HEK293 (cell line): ENCODE data around the gene TRO.

Experiments
- HOXC10 ChIP-seq: sonication (generic); formaldehyde crosslinking; IDR thresholded peaks from 2 replicates; pipeline ENCODE4 v1.8.1; 2023; ENCODE audit warnings: mild to moderate bottlenecking, missing genetic modification reagents
- KLF16 ChIP-seq: fragments of 450-650 bp; formaldehyde crosslinking; IDR thresholded peaks from 2 replicates; pipeline ENCODE4 v1.5.1; 2017; ENCODE audit warnings: missing biosample characterization, missing genetic modification characterization
- PRDM2 ChIP-seq: fragments of 450-650 bp; formaldehyde crosslinking; IDR thresholded peaks from 2 replicates; pipeline ENCODE4 v1.5.1; 2016; ENCODE audit warnings: missing biosample characterization, missing genetic modification characterization, borderline replicate concordance
- YY1 ChIP-seq: fragments of 450-650 bp; formaldehyde crosslinking; IDR thresholded peaks from 2 replicates; pipeline ENCODE4 v1.5.1; 2018; ENCODE audit warnings: missing biosample characterization, missing genetic modification characterization
- ZBTB21 ChIP-seq: fragments of 450-650 bp; formaldehyde crosslinking; IDR thresholded peaks from 2 replicates; pipeline ENCODE4 v1.5.1; 2017; ENCODE audit warnings: missing biosample characterization, missing genetic modification characterization
- ZBTB49 ChIP-seq: fragments of 450-650 bp; formaldehyde crosslinking; IDR thresholded peaks from 2 replicates; pipeline ENCODE4 v1.5.1; 2016; ENCODE audit warnings: missing biosample characterization, missing genetic modification characterization, low read depth
- ZNF138 ChIP-seq: fragments of 450-650 bp; formaldehyde crosslinking; IDR thresholded peaks from 2 replicates; pipeline ENCODE4 v1.5.1; 2016; ENCODE audit warnings: missing biosample characterization, missing genetic modification characterization, borderline replicate concordance
- ZNF146 ChIP-seq: fragments of 450-650 bp; formaldehyde crosslinking; IDR thresholded peaks from 2 replicates; pipeline ENCODE4 v1.5.1; 2016; ENCODE audit warnings: missing biosample characterization, missing genetic modification characterization
- ZNF274 ChIP-seq, 2 experiments: fragments of 200-500 bp in 1 of 2; fragments of 450-650 bp in 1 of 2; sonication (Bioruptor generic) in 1 of 2; formaldehyde crosslinking in 1 of 2; IDR thresholded peaks; 2 replicates each; pipeline versions ENCODE4 v1.5.1 to v1.6.1; 2014 to 2016; ENCODE audit warnings: borderline replicate concordance in 1 of 2, inconsistent platforms in 1 of 2, low read length in 1 of 2, missing biosample characterization in 1 of 2, missing genetic modification characterization in 1 of 2
- ZNF335 ChIP-seq: fragments of 450-650 bp; formaldehyde crosslinking; conservative IDR thresholded peaks from 2 replicates; pipeline ENCODE4 v1.5.1; 2016; ENCODE audit warnings: missing biosample characterization, missing genetic modification characterization
- ZNF792 ChIP-seq: fragments of 450-650 bp; formaldehyde crosslinking; IDR thresholded peaks from 2 replicates; pipeline ENCODE4 v1.5.1; 2016; ENCODE audit warnings: missing biosample characterization, missing genetic modification characterization
- ZXDB ChIP-seq: fragments of 450-650 bp; formaldehyde crosslinking; IDR thresholded peaks from 2 replicates; pipeline ENCODE4 v1.5.1; 2016; ENCODE audit warnings: missing biosample characterization, missing genetic modification characterization
- TF ChIP-seq, protein P1 (sequence below): fragments of 450-650 bp; formaldehyde crosslinking; IDR thresholded peaks from 2 replicates; pipeline ENCODE4 v1.5.1; 2016; ENCODE audit warnings: missing biosample characterization, missing genetic modification characterization
- TF ChIP-seq, protein P2 (sequence below): sonication (generic); formaldehyde crosslinking; IDR thresholded peaks from 2 replicates; pipeline ENCODE4 v1.8.1; 2022; ENCODE audit warnings: mild to moderate bottlenecking, moderate library complexity, missing genetic modification reagents

- TF ChIP-seq ZNF335 (tag by site-specific recombination) (no peak), ZNF146 (tag by site-specific recombination) (no peak), KLF16 (tag by site-specific recombination) (no peak), ZBTB21 (no peak), YY1 (no peak), ZNF274 (IDR thresholded peaks at IDR 0.05; ENCODE audit: low read length) (no peak), ZNF274 (tag by site-specific recombination; IDR thresholded peaks at IDR 0.05; ENCODE audit: borderline replicate concordance) (no peak), PRDM2 (tag by site-specific recombination) (no peak), ZXDB (tag by site-specific recombination) (no peak), ZNF792 (tag by site-specific recombination) (no peak), ZNF138 (no peak), ZBTB49 (tag by site-specific recombination) (no peak), HOXC10 (CRISPR knock-in tag) (no peak)
- TF ChIP-seq, protein P1, sequence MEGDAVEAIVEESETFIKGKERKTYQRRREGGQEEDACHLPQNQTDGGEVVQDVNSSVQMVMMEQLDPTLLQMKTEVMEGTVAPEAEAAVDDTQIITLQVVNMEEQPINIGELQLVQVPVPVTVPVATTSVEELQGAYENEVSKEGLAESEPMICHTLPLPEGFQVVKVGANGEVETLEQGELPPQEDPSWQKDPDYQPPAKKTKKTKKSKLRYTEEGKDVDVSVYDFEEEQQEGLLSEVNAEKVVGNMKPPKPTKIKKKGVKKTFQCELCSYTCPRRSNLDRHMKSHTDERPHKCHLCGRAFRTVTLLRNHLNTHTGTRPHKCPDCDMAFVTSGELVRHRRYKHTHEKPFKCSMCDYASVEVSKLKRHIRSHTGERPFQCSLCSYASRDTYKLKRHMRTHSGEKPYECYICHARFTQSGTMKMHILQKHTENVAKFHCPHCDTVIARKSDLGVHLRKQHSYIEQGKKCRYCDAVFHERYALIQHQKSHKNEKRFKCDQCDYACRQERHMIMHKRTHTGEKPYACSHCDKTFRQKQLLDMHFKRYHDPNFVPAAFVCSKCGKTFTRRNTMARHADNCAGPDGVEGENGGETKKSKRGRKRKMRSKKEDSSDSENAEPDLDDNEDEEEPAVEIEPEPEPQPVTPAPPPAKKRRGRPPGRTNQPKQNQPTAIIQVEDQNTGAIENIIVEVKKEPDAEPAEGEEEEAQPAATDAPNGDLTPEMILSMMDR (tag by site-specific recombination), result no peak
- TF ChIP-seq, protein P2, sequence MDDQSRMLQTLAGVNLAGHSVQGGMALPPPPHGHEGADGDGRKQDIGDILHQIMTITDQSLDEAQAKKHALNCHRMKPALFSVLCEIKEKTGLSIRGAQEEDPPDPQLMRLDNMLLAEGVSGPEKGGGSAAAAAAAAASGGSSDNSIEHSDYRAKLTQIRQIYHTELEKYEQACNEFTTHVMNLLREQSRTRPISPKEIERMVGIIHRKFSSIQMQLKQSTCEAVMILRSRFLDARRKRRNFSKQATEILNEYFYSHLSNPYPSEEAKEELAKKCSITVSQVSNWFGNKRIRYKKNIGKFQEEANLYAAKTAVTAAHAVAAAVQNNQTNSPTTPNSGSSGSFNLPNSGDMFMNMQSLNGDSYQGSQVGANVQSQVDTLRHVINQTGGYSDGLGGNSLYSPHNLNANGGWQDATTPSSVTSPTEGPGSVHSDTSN (CRISPR knock-in tag), result no peak
Observed at GRCh38 chrX:54885740-54886139, 34.9 kb upstream of the TRO start.
